ENCODE data around the gene CADPS.

CADPS gene

GRCh38 chr3:62874711-62875557 is at the start of gene CADPS:
Gene CADPS, minus strand, starts transcription at chr3:62875416. Its CDS starts 387 bp downstream, at chr3:62875029.
- no peak for DNase-seq

- DNase-seq = no peak
Measured at GRCh38 chr3:62923066-62923465, 47.9 kb upstream of the CADPS start.

GRCh38 chr3:62922326-62922725 is 47.1 kb upstream of the CADPS start:
- DNase-seq = no peak

- no peak for DNase-seq
Measured at GRCh38 chr3:62920466-62920784, 45.2 kb upstream of the CADPS start.

GRCh38 chr3:62919784-62920465 is 44.7 kb upstream of the CADPS start:
- DNase-seq = no peak

GRCh38 chr3:62918777-62919176 is 43.6 kb upstream of the CADPS start:
- DNase-seq = no peak

GRCh38 chr3:62918131-62918530 is 42.9 kb upstream of the CADPS start:
- DNase-seq = no peak

- no peak for DNase-seq
Measured at GRCh38 chr3:62911526-62911925, 36.3 kb upstream of the CADPS start.

- DNase-seq = no peak
Measured at GRCh38 chr3:62905331-62905730, 30.1 kb upstream of the CADPS start.

- no peak for DNase-seq
Measured at GRCh38 chr3:62898530-62899496, 23.6 kb upstream of the CADPS start.

GRCh38 chr3:62895901-62896300 is 20.7 kb upstream of the CADPS start:
- no peak for DNase-seq

GRCh38 chr3:62892951-62893350 is 17.7 kb upstream of the CADPS start:
- no peak for DNase-seq

- DNase-seq = no peak
Measured at GRCh38 chr3:62892045-62892444, 16.8 kb upstream of the CADPS start.

- DNase-seq = no peak
Measured at GRCh38 chr3:62888778-62889177, 13.6 kb upstream of the CADPS start.

GRCh38 chr3:62888180-62888579 is 13.0 kb upstream of the CADPS start:
- no peak for DNase-seq

GRCh38 chr3:62885136-62885535 is 9.9 kb upstream of the CADPS start:
- DNase-seq = no peak

GRCh38 chr3:62884096-62884870 is 9.1 kb upstream of the CADPS start:
- no peak for DNase-seq

- DNase-seq = no peak
Measured at GRCh38 chr3:62882676-62883200, 7.5 kb upstream of the CADPS start.

GRCh38 chr3:62876064-62876463 is 848 bp upstream of the CADPS start:
- no peak for DNase-seq

- DNase-seq = no peak
Measured at GRCh38 chr3:62875558-62876002, 364 bp upstream of the CADPS start.

GRCh38 chr3:62873761-62874710 is 1.2 kb downstream of the CADPS start:
- no peak for DNase-seq

Measured in CD4-positive, alpha-beta T cell treated with Interleukin-6 for 4 hours (primary cell).